LoVo (cell line): ENCODE measurements around the gene FSIP1.

Source experiments
- DNase-seq: peaks from one replicate; pipeline ENCODE4 v3.0.0-alpha.2; 2016; ENCODE audit warnings: low spot score

FSIP1 gene

GRCh38 chr15:39756806-39757522, 25.7 kb downstream of the FSIP1 start:
- DNase-seq, result peak; percentile 80

- no peak for DNase-seq
Observed at GRCh38 chr15:39752991-39753390, 29.6 kb downstream of the FSIP1 start.

GRCh38 chr15:39752246-39752645, 30.4 kb downstream of the FSIP1 start:
- DNase-seq, result no peak

GRCh38 chr15:39748276-39748675, 34.4 kb downstream of the FSIP1 start:
- peak; percentile 56 for DNase-seq

GRCh38 chr15:39747326-39747725, 35.3 kb downstream of the FSIP1 start:
- DNase-seq, result no peak

GRCh38 chr15:39746714-39747276, 35.8 kb downstream of the FSIP1 start:
- no peak for DNase-seq

GRCh38 chr15:39746176-39746575, 36.5 kb downstream of the FSIP1 start:
- DNase-seq, result no peak

GRCh38 chr15:39745415-39745814, 37.2 kb downstream of the FSIP1 start:
- peak; percentile 51 for DNase-seq

GRCh38 chr15:39744334-39745103, 38.1 kb downstream of the FSIP1 start:
- DNase-seq, result no peak

- DNase-seq, result no peak
Observed at GRCh38 chr15:39743611-39744010, 39.0 kb downstream of the FSIP1 start.

GRCh38 chr15:39741258-39741657, 41.4 kb downstream of the FSIP1 start:
- no peak for DNase-seq

GRCh38 chr15:39738998-39739397, 43.6 kb downstream of the FSIP1 start:
- DNase-seq, result no peak

GRCh38 chr15:39737196-39737550, 45.5 kb downstream of the FSIP1 start:
- DNase-seq, result no peak

- no peak for DNase-seq
Observed at GRCh38 chr15:39736412-39737195, 46.0 kb downstream of the FSIP1 start.

- DNase-seq, result no peak
Observed at GRCh38 chr15:39735120-39735717, 47.4 kb downstream of the FSIP1 start.

GRCh38 chr15:39731266-39731665, 51.4 kb downstream of the FSIP1 start:
- DNase-seq, result no peak

- DNase-seq, result no peak
Observed at GRCh38 chr15:39730552-39730951, 52.1 kb downstream of the FSIP1 start.

- no peak for DNase-seq
Observed at GRCh38 chr15:39729500-39729899, 53.1 kb downstream of the FSIP1 start.

GRCh38 chr15:39728845-39729244, 53.8 kb downstream of the FSIP1 start:
- DNase-seq, result no peak

GRCh38 chr15:39721893-39722292, 60.7 kb downstream of the FSIP1 start:
- no peak for DNase-seq

GRCh38 chr15:39720621-39721611, 61.7 kb downstream of the FSIP1 start:
- DNase-seq, result no peak
